Mucosa of descending colon (tissue), 3 donors: ENCODE data around the gene NLGN4X. TPM values are rescaled to one million over a fixed set of nuclear protein-coding genes. Genes with fewer than 3 reads are reported as not detected.

Source experiments
- ATAC-seq: fragments of 200-7000 bp; cut with Tn5 transposase; one replicate; pipeline ENCODE4 v1.9.1; 2020; ENCODE audit warnings: mild to moderate bottlenecking, moderate library complexity
- DNase-seq, 3 donors: peaks; one replicate each; pipeline ENCODE4 v3.0.0-alpha.2; 2020
- H3K36me3 ChIP-seq: fragments of 200-600 bp; one replicate; pipeline ENCODE4 v1.8.0; 2021; ENCODE audit warnings: low read depth, mild to moderate bottlenecking
- H3K4me1 ChIP-seq: fragments of 200-600 bp; one replicate; pipeline ENCODE4 v1.8.0; 2021; ENCODE audit warnings: low read depth, mild to moderate bottlenecking
- H3K4me3 ChIP-seq: fragments of 200-600 bp; one replicate; pipeline ENCODE4 v1.8.0; 2021; ENCODE audit warnings: mild to moderate bottlenecking
- H3K9me3 ChIP-seq: fragments of 200-600 bp; one replicate; pipeline ENCODE4 v1.8.0; 2021; ENCODE audit warnings: mild to moderate bottlenecking
- CTCF ChIP-seq: fragments of 200-600 bp; IDR thresholded peaks from one replicate; pipeline ENCODE4 v1.8.0; 2022; ENCODE audit warnings: antibody characterized with exemption, mild to moderate bottlenecking
- intact Hi-C, 2 donors: fragments of 100-400 bp; cut with DNase I in 1 of 2; cut with micrococcal nuclease in 1 of 2; formaldehyde crosslinking; loops; one replicate each; pipeline versions ENCODE4 v1.11.0 to v1.11.1; 2022; cut with DNase I, micrococcal nuclease
- total RNA-seq, 3 donors: library from RNA; stranded (reverse); fragmentation: NEBNext Ultra II Directional in 2 of 3; extraction: Animal tissue kit (Norgen Biotek cat#: 25700) in 2 of 3; gene quantifications; one replicate each; pipeline versions ENCODE4 v1.2.1 to v1.2.4, GENCODE V29; 2021 to 2023
- donor health status: DM: no; HTN: no; CAD: no; lungs with moderate emphysema.
- donor health status: DM: no; HTN: no; CAD: no.
- donor health status: DM: no; HTN: yes; CAD: no.

NLGN4X gene
- total RNA-seq, 3 donors from 2014 or later: 0.93 to 6.2 (median 1.1) TPM

- H3K36me3 ChIP-seq: no peaks in the 10 kb centered on the region
- no peak for ATAC-seq
- TF ChIP-seq CTCF: no peak
- no peak for DNase-seq
- H3K4me1 ChIP-seq: no peaks in the 10 kb centered on the region
- intact Hi-C loops: no loop called here
- H3K4me3 ChIP-seq: no peak overlapping the region
- no peaks in the 10 kb centered on the region for H3K9me3 ChIP-seq
Observed at GRCh38 chrX:6012357-6012756, 216.3 kb downstream of the NLGN4X start.

- Histone ChIP-seq H3K36me3 (no peaks in the 10 kb centered on the region), H3K9me3 (no peaks in the 10 kb centered on the region), H3K4me1 (no peaks in the 10 kb centered on the region), H3K4me3 (no peak overlapping the region)
- no peak for DNase-seq
- no peak for ATAC-seq
- intact Hi-C loops: no loop called here
- TF ChIP-seq CTCF: no peak
Observed at GRCh38 chrX:6005856-6006255, 222.8 kb downstream of the NLGN4X start.

- intact Hi-C loops: no loop called here
- Histone ChIP-seq H3K4me1 (no peaks in the 10 kb centered on the region), H3K36me3 (no peaks in the 10 kb centered on the region), H3K4me3 (no peak overlapping the region), H3K9me3 (no peaks in the 10 kb centered on the region)
- TF ChIP-seq CTCF: no peak
- ATAC-seq (no peak), DNase-seq (no peak)
Observed at GRCh38 chrX:6004529-6004928, 224.1 kb downstream of the NLGN4X start.

GRCh38 chrX:6002056-6002455 is 226.6 kb downstream of the NLGN4X start:
- Histone ChIP-seq H3K36me3 (no peaks in the 10 kb centered on the region), H3K4me1 (no peaks in the 10 kb centered on the region), H3K4me3 (no peak overlapping the region), H3K9me3 (no peaks in the 10 kb centered on the region)
- no peak for TF ChIP-seq CTCF
- no peak for ATAC-seq
- no peak for DNase-seq
- intact Hi-C loops: no loop called here

- Histone ChIP-seq H3K9me3 (no peaks in the 10 kb centered on the region), H3K4me1 (no peaks in the 10 kb centered on the region), H3K4me3 (no peak overlapping the region), H3K36me3 (no peaks in the 10 kb centered on the region)
- DNase-seq: no peak
- intact Hi-C loops: no loop called here
- no peak for TF ChIP-seq CTCF
- no peak for ATAC-seq
Observed at GRCh38 chrX:5998901-5999300, 229.8 kb downstream of the NLGN4X start.

- no peak for TF ChIP-seq CTCF
- intact Hi-C loops: no loop called here
- no peaks in the 10 kb centered on the region for H3K9me3 ChIP-seq
- no peak for ATAC-seq
- no peak overlapping the region for H3K4me3 ChIP-seq
- no peaks in the 10 kb centered on the region for H3K36me3 ChIP-seq
- DNase-seq: no peak
- no peaks in the 10 kb centered on the region for H3K4me1 ChIP-seq
Observed at GRCh38 chrX:5998456-5998855, 230.2 kb downstream of the NLGN4X start.
